H1 (cell line): ENCODE results near the gene GULP1. TPM values are rescaled to one million over a fixed set of nuclear protein-coding genes. Genes with fewer than 3 reads are reported as not detected.

Source experiments
- BACH1 ChIP-seq: IDR thresholded peaks from 2 replicates; pipeline ENCODE4 v1.6.1; 2012; ENCODE audit warnings: low read length, improper control_type of control experiment
- BRCA1 ChIP-seq: IDR thresholded peaks from 2 replicates; pipeline ENCODE4 v1.6.1; 2012; ENCODE audit warnings: low read depth, low read length, improper control_type of control experiment
- HDAC2 ChIP-seq, 2 experiments: fragments of 300-600 bp in 1 of 2; sonication (generic) in 1 of 2; IDR thresholded peaks; 2 replicates each; pipeline ENCODE4 v1.6.1; 2011 to 2012; ENCODE audit warnings: low read depth in 2 of 2, low read length in 2 of 2, mild to moderate bottlenecking in 2 of 2, moderate library complexity in 2 of 2, borderline replicate concordance in 1 of 2, inconsistent platforms in 1 of 2
- NANOG ChIP-seq: IDR thresholded peaks from 2 replicates; pipeline ENCODE4 v1.6.1; 2011; ENCODE audit warnings: low read length, low read depth, mild to moderate bottlenecking, inconsistent platforms; ENCODE audit not compliant: insufficient read depth, poor library complexity, severe bottlenecking
- polyA plus RNA-seq, 7 experiments: library from polyadenylated mRNA; depleted of rRNA in 3 of 7; stranded (reverse) in 5 of 7; unstranded in 2 of 7; fragments of >200 nt in 5 of 7; fragments of 200-250 nt in 2 of 7; gene quantifications; 1 replicate in 5 of 7; 2 replicates in 1 of 7; 4 replicates in 1 of 7; pipeline versions ENCODE4 v1.2.1 to v1.2.3, GENCODE V29; 2011 to 2013; ENCODE audit warnings: missing spikeins in 2 of 7, mixed read lengths in 2 of 7
- total RNA-seq: library from RNA; stranded (reverse); fragmentation: NEBNext Ultra II Directional; extraction: Animal tissue kit (Norgen Biotek cat#: 25700); gene quantifications from 2 replicates; pipeline ENCODE4 v1.2.1, GENCODE V29; 2021

GULP1 gene
- total and polyA plus RNA-seq, 2 of the 8 experiments (the other 6 are each of a cell fraction or from before 2014, with no cell fraction given), result 69.7 to 139 TPM

DNA sequence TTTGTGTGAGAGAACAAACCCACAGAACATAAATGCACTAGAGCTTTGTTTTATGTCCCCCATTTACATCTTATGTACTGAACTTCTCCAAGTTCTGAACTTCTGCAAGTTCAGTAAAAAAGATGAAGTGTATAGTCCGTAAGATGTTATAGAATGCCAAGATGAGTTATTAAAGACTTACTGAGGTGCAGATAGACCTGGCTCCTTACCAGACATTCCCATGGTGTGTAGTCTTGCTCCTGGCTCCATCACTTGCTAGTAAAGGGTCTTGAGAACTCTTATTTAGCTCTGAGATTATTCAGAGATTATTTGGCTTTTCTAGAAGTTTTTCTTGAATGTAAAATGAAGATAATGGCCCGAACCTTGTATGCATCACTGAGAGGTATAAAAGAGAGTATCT is 16.8 kb downstream of the GULP1 start (continued):
- TF ChIP-seq HDAC2 (IDR thresholded peaks at IDR 0.05; ENCODE audit: borderline replicate concordance in 1 of 2, low read depth in 2 of 2, low read length in 2 of 2) (no peak), BRCA1 (no peak), BACH1 (no peak), NANOG (no peak)
